Tibial artery (tissue), 4 donors: ENCODE data around the gene CDH4.

Source experiments
- DNase-seq, 2 donors: peaks; one replicate each; pipeline ENCODE4 v3.0.0-alpha.2; 2019
- H3K27ac ChIP-seq, 2 donors: fragments of 200-600 bp; sonication (generic) in 1 of 2; 1 replicate in 1 of 2; 2 replicates in 1 of 2; pipeline ENCODE4 v1.5.1; 2018 to 2019; ENCODE audit warnings: mild to moderate bottlenecking in 1 of 2
- H3K27me3 ChIP-seq, 2 donors: fragments of 200-600 bp; sonication (generic) in 1 of 2; one replicate each; pipeline versions ENCODE4 v1.5.1 to v1.6.0; 2016 to 2019
- H3K36me3 ChIP-seq, 3 donors: fragments of 200-600 bp; sonication (generic) in 2 of 3; one replicate each; pipeline ENCODE4 v1.5.1; 2016 to 2019; ENCODE audit warnings: mild to moderate bottlenecking in 2 of 3
- H3K4me1 ChIP-seq, 4 donors: fragments of 200-600 bp; sonication (generic) in 2 of 4; 1 replicate in 3 of 4; 2 replicates in 1 of 4; pipeline ENCODE4 v1.5.1; 2016 to 2019
- H3K4me3 ChIP-seq, 2 donors: fragments of 200-600 bp; sonication (generic) in 1 of 2; 1 replicate in 1 of 2; 2 replicates in 1 of 2; pipeline ENCODE4 v1.5.1; 2018 to 2019; ENCODE audit warnings: mild to moderate bottlenecking in 2 of 2
- H3K9me3 ChIP-seq, 3 donors: fragments of 200-600 bp; sonication (generic) in 1 of 3; one replicate each; pipeline ENCODE4 v1.5.1; 2016 to 2019
- intact Hi-C: fragments of 100-400 bp; cut with DNase I; formaldehyde crosslinking; loops from one replicate; pipeline ENCODE4 v1.15.0; 2023; ENCODE audit warnings: low total_unique reads
- TF ChIP-seq, protein P1 (sequence below), 2 experiments: fragments of 200-600 bp in 1 of 2; fragments of 450-650 bp in 1 of 2; IDR thresholded peaks; one replicate each; pipeline ENCODE4 v1.5.1; 2017 to 2019; ENCODE audit warnings: antibody characterized with exemption in 2 of 2, mild to moderate bottlenecking in 1 of 2, moderate library complexity in 1 of 2

Gene CDH4

DNA sequence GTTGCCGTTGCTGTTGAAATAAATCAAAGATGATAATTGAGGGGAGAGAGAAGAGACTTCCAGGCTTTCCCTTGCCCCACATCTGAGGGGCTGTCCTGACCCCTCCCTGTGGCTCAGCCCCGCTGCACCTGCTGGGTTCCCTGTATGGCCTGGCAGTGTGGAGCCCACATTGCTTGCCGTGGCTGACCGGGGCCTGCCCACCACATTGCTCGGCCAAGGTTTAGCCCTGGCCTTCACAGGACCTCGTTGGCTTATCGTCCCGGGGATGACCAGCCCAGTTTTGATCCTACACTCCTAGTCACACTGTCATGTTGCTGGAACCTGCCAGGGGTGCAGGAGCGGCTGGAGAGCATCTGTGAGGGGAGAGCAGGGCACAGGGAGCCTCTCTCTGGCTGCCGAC, 102.4 kb downstream of the CDH4 start:
- H3K4me1 ChIP-seq, result no peaks in the 10 kb centered on the region
- H3K27ac ChIP-seq, result no peak overlapping the region
- no peaks in the 10 kb centered on the region for H3K36me3 ChIP-seq
- no peaks in the 10 kb centered on the region for H3K9me3 ChIP-seq
- TF ChIP-seq, protein P1, sequence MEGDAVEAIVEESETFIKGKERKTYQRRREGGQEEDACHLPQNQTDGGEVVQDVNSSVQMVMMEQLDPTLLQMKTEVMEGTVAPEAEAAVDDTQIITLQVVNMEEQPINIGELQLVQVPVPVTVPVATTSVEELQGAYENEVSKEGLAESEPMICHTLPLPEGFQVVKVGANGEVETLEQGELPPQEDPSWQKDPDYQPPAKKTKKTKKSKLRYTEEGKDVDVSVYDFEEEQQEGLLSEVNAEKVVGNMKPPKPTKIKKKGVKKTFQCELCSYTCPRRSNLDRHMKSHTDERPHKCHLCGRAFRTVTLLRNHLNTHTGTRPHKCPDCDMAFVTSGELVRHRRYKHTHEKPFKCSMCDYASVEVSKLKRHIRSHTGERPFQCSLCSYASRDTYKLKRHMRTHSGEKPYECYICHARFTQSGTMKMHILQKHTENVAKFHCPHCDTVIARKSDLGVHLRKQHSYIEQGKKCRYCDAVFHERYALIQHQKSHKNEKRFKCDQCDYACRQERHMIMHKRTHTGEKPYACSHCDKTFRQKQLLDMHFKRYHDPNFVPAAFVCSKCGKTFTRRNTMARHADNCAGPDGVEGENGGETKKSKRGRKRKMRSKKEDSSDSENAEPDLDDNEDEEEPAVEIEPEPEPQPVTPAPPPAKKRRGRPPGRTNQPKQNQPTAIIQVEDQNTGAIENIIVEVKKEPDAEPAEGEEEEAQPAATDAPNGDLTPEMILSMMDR (IDR thresholded peaks at IDR 0.05), result no peak
- peaks cover 0 to 37% of the 10 kb centered on the region in 2 donors for H3K27me3 ChIP-seq
- H3K4me3 ChIP-seq, result no peak overlapping the region
- intact Hi-C loops, result no loop called here
- DNase-seq, result no peak

DNA sequence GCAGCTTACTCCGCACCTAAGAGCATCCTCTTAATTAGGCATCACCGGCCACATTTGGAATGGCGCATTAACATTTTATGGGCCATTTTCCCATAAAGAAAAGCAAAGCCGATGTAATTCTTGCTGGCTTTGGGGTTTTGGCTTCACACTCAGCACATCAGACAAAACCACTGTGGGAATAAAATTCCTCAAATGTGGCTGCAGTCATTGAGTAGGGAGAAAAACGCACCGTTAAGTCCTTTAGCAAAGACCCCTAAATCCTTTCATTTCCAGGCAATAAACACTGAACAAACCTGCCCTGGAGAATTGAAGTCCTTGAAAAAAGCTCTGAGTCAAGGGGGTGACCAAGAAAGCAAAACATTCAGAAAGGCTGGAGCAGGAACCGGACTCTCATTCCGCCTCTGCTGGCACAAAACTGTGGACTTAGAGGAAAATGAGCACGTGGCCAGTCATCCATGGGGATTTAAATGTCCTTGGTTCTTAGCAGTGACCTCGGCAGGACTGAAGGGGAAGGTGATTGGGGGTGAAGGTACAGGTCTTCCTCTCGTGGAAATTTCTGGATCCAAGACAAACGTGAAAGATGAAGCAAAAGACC, 102.9 kb downstream of the CDH4 start:
- H3K4me3 ChIP-seq, result no peak overlapping the region
- H3K27me3 ChIP-seq, result peaks cover 0 to 37% of the 10 kb centered on the region in 2 donors
- H3K4me1 ChIP-seq, result no peaks in the 10 kb centered on the region
- no peak for DNase-seq
- no peaks in the 10 kb centered on the region for H3K36me3 ChIP-seq
- no peak overlapping the region for H3K27ac ChIP-seq
- no peaks in the 10 kb centered on the region for H3K9me3 ChIP-seq
- TF ChIP-seq, protein P1 (IDR thresholded peaks at IDR 0.05), result no peak
- intact Hi-C loops, result no loop called here

DNA sequence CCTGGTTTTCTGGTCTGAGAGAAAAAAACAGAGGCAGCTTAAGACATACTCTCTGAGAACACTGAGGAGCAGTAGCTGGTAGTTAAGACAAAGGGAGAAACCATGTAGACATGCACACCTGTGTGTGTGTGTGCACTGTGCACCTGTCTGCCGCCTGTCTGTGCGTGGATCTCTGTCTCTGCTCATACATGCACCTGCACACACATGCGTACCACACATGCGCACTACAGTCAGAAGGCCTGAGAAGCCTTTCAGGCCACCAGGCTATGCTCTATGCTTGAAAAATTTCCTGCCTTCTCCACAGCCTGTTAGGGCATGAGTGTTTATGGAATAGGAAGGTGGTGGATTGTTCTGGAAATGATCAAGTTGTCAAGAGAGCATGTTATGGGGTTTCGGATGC, 103.5 kb downstream of the CDH4 start:
- H3K4me1 ChIP-seq, result no peaks in the 10 kb centered on the region
- no peak for DNase-seq

DNA sequence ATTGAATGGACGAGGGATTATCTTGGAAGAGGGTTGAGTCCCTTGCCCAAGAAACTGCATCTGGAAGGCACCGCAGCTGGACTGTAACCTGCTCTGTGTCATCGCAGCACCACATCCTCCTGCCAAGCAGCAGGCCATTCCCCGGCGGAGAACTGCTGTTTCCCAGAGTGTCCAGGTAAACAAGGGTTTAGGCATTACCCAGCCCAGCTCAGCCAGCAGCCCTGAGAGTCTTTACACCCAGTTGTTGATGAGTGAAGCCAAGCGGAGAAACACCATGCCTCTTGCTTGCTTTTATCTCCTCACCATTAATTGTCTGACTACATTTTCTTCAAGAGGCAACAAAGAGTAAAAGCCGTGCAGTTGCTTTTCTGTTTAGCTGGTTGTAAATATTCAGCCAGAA, 104.1 kb downstream of the CDH4 start:
- Histone ChIP-seq H3K36me3 (no peaks in the 10 kb centered on the region), H3K27me3 (peaks cover 0 to 37% of the 10 kb centered on the region in 2 donors), H3K4me3 (no peak overlapping the region), H3K9me3 (no peaks in the 10 kb centered on the region), H3K4me1 (no peaks in the 10 kb centered on the region), H3K27ac (no peak overlapping the region)
- no peak for DNase-seq
- TF ChIP-seq, protein P1 (IDR thresholded peaks at IDR 0.05), result no peak
- intact Hi-C loops, result no loop called here

More for the DNA sequence above, 103.5 kb downstream of the CDH4 start:
- H3K27me3 ChIP-seq, result peaks cover 0 to 37% of the 10 kb centered on the region in 2 donors
- no peak overlapping the region for H3K4me3 ChIP-seq
- TF ChIP-seq, protein P1 (IDR thresholded peaks at IDR 0.05), result no peak
- H3K9me3 ChIP-seq, result no peaks in the 10 kb centered on the region
- intact Hi-C loops, result no loop called here
- no peak overlapping the region for H3K27ac ChIP-seq
- no peaks in the 10 kb centered on the region for H3K36me3 ChIP-seq

DNA sequence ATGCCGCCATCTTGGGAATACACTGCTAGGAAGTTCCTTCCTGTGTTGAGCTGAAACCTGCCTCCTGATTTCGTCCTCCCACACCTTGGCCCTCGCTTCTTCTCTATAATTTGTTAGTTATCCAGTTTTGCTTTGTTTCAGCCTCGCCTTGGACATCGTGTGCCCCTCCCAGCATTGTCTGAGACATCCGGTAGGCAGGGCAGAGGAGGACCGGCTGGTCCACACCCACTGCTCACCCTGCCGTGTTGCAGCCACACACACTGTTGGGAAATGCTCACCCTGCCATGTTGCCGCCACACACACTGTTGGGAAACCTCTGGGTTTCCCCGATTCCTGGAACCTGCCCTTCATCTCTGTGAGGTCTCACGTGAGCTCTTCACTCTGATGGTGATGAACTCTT, 105.1 kb downstream of the CDH4 start:
- intact Hi-C loops, result no loop called here
- no peaks in the 10 kb centered on the region for H3K9me3 ChIP-seq

More for the DNA sequence above, 105.1 kb downstream of the CDH4 start:
- H3K4me3 ChIP-seq, result no peak overlapping the region
- TF ChIP-seq, protein P1 (IDR thresholded peaks at IDR 0.05), result no peak
- peaks cover 0 to 35% of the 10 kb centered on the region in 2 donors for H3K27me3 ChIP-seq
- no peak for DNase-seq
- H3K27ac ChIP-seq, result no peak overlapping the region
- H3K36me3 ChIP-seq, result no peaks in the 10 kb centered on the region
- H3K4me1 ChIP-seq, result no peaks in the 10 kb centered on the region
